Embryonic facial prominence (tissue), 1 donor: ENCODE measurements around the gene KIF3A.
A peak's percentile ranks its signal among the peaks of the same experiment; 100 is the strongest.

ENCODE experiments used
- DNase-seq: peaks from one replicate; pipeline ENCODE4 v3.0.0-alpha.2; 2016; ENCODE audit errors: extremely low spot score

Gene KIF3A

DNA sequence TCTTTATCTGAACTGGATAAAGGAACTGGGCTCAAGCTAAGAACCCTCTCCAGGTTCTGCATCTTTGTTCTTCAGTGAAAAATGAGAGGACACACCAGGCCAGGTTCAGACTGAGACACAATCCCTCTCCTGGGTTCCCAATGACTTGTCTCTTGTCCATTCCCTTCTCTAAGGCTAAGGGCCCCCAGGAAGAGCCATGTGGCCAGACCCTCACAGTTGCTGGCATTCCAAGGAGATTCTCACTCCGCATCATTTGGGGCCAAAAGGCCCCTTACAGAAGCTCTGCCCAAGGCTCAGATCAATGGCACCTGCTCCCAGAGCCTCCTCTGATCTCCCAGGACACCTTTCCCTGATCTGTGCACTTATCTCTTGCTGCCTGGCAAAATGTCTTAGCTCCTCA lies 58.6 kb downstream of the KIF3A start:
- no peak for DNase-seq

DNA sequence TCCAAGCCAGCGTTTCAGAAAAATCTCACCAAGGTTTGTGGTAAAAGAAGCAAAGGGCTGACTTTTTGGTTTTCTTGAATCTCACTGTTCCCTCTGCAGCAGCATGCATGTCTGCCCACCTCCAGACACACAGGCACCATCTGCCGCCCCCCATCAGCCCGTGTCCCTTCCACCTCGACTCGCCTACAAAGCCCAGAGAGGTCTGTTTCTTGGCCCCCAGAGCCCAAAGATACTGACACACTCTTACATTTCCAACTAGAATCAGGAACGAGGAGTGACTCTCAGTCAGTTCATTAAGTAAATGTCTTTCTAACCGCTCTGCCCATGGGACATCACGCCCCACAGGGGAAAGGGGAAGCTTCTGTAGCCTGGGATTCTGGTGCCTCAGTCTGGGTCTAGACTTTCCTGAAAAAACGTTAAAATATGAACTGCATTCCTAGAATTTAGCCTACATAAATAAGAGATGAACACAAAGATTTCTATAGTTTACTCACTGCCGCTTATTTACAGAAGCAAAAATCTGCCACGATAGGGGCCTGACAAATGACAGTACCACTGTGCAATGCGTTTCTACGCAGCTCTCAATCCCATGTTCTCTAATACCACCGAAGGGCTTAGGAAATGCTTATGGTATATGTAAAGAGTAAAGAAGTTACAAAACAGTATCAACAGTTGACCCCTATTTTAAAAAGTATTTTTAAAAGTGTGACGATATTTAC lies 59.5 kb downstream of the KIF3A start:
- peak; percentile 31 for DNase-seq

DNA sequence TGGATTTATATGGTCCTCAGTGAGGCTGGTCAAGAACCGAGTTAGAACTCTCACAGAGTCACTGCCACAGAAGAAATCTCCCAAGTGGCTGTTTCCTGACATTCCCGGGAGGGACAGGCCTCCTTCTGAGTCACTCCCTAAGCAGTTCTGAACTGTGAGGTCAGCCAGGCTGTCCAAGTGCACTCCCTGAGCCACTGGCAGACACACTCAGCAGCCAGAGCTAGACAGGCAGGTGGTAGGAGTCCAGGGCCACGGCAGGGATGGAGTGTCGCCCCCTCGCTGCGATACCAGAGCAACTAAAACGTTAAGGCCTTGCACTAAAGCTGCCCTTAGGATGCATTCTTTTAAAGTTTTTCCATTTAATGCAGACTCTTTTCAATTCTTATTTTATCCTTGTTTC lies 60.2 kb downstream of the KIF3A start:
- no peak for DNase-seq

DNA sequence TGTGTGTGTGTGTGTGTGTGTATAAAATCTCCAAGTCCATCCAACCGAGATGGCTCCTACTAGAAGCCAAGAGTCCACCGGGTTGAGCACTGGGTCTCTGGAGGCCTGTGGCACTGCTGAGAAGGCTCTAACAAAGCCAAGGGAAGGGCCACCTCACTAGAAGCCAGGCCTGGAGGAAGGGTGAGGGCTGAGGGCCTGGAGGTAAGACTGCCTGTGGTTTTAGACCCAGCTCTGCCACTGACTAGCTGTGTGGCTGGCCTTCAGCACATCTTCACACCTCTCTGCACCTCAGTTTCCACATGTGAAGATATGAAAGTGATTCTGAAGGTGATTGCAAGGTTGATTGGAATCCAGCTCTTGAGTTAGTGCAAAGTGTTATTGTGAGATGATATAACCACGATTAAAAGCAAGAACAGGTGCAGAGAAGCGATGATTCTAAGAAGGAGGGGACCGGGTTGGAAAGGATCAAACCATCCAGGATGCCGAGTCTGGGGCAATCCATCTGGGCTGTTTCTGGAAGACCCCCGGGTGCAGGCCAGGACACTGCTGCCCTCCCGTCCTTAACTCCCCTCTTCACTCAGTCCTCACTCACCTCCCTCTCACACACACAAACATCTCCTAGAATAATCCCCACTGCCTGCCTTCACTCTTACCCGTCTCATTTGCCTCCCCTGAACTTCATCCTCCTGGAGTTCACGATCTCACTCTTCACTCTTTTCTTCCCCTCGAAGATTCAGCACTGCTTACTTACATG lies 61.2 kb downstream of the KIF3A start:
- DNase-seq: no peak

GRCh38 chr5:132674671-132675506 lies 62.5 kb downstream of the KIF3A start:
- DNase-seq: no peak

DNA sequence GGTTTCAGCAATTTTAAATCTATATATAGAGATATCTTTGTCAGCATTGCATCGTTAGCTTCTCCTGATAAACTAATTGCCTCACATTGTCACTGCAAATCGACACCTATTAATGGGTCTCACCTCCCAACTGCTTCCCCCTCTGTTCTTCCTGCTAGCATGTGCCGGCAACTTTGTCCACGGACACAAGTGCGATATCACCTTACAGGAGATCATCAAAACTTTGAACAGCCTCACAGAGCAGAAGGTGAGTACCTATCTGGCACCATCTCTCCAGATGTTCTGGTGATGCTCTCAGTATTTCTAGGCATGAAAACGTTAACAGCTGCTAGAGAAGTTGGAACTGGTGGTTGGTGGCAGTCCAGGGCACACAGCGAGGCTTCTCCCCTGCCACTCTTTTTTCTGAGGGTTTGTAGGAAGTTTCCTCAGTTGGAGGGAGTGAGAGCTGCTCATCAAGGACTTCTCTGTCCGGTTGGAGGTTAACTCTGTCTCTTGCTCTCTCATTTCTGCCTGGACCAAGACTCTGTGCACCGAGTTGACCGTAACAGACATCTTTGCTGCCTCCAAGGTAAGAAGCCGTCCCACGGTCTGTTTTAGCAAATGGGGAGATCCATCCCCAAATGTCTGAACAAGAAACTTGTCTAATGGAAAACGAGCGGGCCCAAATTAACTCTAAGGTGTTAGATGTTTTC lies 63.3 kb downstream of the KIF3A start, which contains the start of gene IL4:
Gene IL4, plus strand, starts transcription at position 51 of the 692 bp plus-strand sequence. Its CDS starts 62 bp downstream, at position 113.
- DNase-seq: no peak

GRCh38 chr5:132673488-132673887 lies 63.9 kb downstream of the KIF3A start:
- DNase-seq: no peak

DNA sequence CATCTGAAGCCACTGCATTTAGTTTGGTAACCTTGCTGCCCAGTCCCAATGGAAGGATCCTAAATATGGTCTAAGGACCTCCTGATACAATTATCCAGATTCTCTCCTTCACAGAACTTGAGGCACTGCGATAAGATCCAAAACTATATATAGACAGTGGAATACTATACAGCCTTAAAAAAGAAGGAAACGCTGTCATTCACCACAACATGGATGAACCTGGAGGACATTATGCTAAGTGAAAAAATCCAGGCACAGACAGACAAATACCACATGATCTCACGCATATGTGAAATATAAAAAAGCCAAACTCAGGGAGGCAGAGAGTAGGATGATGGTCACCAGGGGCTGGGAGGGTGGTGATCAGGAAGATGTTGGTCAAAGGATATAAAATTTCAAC lies 66.3 kb downstream of the KIF3A start:
- no peak for DNase-seq

GRCh38 chr5:132669966-132670882 lies 67.1 kb downstream of the KIF3A start:
- no peak for DNase-seq

- DNase-seq: no peak
Observed at GRCh38 chr5:132669455-132669820, 67.9 kb downstream of the KIF3A start.

- no peak for DNase-seq
Observed at GRCh38 chr5:132668706-132669454, 68.5 kb downstream of the KIF3A start.

GRCh38 chr5:132667761-132668705 lies 69.3 kb downstream of the KIF3A start:
- DNase-seq: no peak

DNA sequence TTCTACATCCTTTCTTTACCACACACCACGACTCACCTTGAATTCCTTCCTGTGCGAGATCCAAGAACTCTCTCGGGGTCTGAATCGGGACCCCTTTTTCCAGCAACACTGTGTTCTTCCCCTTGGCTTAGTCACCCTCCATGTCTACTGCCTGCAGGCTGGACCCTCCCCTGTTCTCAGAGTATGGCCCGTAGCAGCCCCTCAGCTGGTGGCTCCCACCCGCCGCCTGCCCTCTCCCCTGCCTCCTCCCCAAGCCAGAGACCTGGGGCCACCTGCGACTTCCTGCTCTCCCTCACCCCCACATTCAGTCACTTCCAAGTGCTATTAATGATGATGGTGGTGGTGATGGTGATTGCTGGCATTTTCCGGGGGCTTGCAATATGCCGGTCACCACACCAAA lies 70.0 kb downstream of the KIF3A start:
- no peak for DNase-seq

- DNase-seq: no peak
Observed at GRCh38 chr5:132666310-132667123, 70.8 kb downstream of the KIF3A start.

DNA sequence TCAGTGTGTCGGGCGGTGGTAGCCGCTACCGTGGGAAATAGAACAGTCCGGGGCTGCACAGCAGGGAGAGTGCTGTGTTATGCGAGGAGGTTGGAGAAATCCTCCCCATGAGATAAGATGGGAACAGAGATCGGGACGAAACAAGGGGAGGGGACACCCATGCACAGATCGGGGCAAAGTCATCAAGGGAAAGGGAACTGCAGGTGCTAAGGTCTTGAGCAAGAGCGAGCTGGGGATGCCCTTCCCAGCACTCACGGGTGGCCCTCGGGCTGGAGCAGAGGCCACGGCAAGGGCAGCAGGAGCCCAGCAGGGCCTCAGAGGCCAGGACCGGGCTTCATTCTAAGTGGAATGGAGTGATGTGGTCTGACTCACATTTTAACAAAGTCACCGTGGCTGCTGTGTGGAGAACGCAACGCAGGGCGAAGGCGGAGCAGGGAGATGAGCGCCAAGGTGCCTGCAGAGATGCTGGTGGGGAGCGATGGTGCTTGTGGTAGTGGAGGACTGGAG lies 71.7 kb downstream of the KIF3A start:
- no peak for DNase-seq

DNA sequence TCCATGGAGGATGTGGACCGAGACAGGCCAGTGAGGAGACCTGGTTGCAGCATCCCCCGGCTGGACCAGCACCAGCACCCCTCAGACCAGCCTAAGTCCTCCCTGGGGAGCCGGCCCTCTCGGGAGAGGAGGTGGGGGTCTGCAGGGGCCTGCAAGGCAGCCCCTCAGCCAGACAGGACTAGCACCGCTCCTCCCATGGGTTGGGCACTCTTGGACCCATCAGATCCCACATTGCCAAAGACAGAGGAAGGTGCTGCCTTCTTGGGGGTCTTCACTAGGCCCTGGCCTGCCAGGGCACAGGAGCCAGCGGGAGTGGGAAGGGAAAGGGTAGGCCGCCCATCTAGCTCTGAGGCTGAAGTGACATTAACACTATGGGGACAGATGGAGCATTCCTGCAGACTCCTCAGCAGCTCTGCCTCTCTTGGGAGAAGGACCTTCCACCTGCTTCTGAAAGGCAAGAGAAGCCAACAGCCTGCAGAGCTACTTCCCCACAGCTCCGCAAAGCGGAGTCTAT lies 72.6 kb downstream of the KIF3A start:
- no peak for DNase-seq
